Esophagus squamous epithelium (tissue), 4 donors: ENCODE data around the gene MAPK8IP3.

Source experiments
- CTCF ChIP-seq, 6 experiments: fragments of 450-650 bp in 4 of 6; fragments of 200-600 bp in 2 of 6; sonication (generic) in 2 of 6; IDR thresholded peaks; one replicate each; pipeline ENCODE4 v1.5.1; 2016 to 2019; ENCODE audit warnings: antibody characterized with exemption in 6 of 6, mild to moderate bottlenecking in 4 of 6, moderate library complexity in 4 of 6
- POLR2A ChIP-seq, 4 donors: fragments of 450-650 bp; IDR thresholded peaks; one replicate each; pipeline ENCODE4 v1.6.1; 2017; ENCODE audit warnings: antibody characterized with exemption in 4 of 4, mild to moderate bottlenecking in 4 of 4, moderate library complexity in 3 of 4

GRCh38 chr16:1674306-1674705 lies 31.7 kb upstream of the MAPK8IP3 start:
- TF ChIP-seq CTCF (IDR thresholded peaks at IDR 0.05) (no peak), POLR2A (IDR thresholded peaks at IDR 0.05) (no peak)
